Activated CD8-positive, alpha-beta memory T cell treated with anti-CD3 and anti-CD28 coated beads, Interleukin-2, amount 50 U/mL, for 24 hours (primary cell): ENCODE measurements around the gene PKP4.
"Not testable (repeated sequence)": the region's sequence is repeated elsewhere in the genome, so short reads cannot be mapped to it uniquely, and the experiment has no call there.

ENCODE experiments used
- DNase-seq: peaks from one replicate; pipeline ENCODE4 v3.0.0-alpha.2; 2020; ENCODE audit errors: extremely low read depth

The PKP4 gene, protein sequence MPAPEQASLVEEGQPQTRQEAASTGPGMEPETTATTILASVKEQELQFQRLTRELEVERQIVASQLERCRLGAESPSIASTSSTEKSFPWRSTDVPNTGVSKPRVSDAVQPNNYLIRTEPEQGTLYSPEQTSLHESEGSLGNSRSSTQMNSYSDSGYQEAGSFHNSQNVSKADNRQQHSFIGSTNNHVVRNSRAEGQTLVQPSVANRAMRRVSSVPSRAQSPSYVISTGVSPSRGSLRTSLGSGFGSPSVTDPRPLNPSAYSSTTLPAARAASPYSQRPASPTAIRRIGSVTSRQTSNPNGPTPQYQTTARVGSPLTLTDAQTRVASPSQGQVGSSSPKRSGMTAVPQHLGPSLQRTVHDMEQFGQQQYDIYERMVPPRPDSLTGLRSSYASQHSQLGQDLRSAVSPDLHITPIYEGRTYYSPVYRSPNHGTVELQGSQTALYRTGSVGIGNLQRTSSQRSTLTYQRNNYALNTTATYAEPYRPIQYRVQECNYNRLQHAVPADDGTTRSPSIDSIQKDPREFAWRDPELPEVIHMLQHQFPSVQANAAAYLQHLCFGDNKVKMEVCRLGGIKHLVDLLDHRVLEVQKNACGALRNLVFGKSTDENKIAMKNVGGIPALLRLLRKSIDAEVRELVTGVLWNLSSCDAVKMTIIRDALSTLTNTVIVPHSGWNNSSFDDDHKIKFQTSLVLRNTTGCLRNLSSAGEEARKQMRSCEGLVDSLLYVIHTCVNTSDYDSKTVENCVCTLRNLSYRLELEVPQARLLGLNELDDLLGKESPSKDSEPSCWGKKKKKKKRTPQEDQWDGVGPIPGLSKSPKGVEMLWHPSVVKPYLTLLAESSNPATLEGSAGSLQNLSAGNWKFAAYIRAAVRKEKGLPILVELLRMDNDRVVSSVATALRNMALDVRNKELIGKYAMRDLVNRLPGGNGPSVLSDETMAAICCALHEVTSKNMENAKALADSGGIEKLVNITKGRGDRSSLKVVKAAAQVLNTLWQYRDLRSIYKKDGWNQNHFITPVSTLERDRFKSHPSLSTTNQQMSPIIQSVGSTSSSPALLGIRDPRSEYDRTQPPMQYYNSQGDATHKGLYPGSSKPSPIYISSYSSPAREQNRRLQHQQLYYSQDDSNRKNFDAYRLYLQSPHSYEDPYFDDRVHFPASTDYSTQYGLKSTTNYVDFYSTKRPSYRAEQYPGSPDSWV

DNA sequence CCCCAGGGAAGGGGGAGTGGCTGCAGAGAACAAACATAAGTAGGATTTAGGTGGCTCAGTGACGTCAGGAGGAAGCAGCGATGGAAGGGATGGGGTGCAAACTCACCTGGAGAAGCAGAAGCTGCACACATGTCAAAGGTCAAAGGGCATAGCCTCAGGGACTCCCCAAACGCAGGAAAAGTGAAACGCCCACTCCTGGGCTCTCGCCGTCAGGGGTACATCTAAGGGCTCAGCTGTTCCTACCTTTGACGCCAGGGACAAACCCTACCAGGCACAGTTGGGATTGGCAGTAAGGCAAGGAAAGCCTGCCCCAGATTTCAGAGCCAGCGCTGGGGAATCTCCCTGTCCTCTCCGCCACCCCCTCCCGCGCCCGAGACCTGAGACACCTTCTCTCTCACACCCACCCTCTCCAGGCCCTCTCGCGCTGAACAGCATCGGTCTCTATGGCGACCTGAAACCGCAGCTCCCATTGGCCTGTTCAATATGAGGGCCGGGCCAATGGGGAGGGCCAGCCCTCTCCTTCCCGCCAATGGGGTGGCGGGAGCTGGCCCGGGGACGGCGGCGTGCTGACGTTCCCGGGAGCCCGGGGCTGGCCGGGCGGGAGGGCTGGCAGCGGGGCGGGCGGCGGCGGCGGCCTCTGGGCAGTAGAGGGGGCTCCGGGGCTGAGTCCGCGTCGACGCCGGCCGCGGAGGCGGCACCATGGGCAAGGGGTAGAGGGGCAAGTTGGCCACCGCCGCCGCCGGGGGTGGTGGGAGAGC is at the start of gene PKP4, which contains the start of gene CCDC148:
TSS of gene PKP4 (plus strand) at position 644 of the 758 bp plus-strand sequence. CDS start 76,233 bp downstream, outside the sequence.
TSS of gene CCDC148 (minus strand) at position 445 of the 758 bp plus-strand sequence. CDS start at position 131, 314 bp downstream.
- peak; percentile 73 for DNase-seq

DNA sequence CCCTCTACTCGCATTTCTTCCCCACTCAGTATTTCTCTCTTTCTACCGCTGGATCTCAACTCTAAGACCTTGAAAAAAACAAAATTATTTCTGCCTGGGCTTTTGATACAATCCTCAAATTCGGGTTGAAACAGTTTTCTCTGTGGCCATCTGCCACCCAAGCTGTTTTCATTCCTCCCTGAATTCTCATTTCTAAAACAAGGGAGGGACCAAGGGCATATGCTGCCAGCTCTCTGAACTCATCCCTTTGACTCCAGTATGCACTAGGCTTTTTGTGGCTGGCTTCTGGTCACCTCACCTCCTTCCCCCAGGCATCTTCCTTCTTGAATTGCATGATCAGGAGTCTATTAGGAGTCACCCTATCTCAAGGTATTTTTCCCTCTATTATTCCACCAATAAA is 49.7 kb upstream of the PKP4 start:
- DNase-seq = no peak

DNA sequence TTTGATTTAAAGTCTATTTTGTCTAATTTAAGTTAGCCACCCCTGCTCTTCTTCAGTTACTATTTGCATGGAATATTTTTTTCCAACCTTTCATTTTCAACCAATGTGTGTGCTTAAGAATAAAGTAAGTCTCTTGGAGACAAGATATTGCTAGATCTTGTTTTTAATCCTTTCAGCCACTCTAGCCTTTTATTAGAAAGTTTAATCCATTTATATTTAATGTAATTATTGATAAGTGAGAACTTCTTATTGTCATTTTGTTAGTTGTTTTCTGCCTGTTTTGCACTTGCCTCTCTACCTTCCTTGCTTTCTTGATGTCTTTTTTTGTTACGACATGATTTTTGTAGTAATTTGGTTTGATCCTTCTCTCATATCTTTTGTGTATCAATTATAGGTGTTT is 46.6 kb upstream of the PKP4 start:
- no peak for DNase-seq

DNA sequence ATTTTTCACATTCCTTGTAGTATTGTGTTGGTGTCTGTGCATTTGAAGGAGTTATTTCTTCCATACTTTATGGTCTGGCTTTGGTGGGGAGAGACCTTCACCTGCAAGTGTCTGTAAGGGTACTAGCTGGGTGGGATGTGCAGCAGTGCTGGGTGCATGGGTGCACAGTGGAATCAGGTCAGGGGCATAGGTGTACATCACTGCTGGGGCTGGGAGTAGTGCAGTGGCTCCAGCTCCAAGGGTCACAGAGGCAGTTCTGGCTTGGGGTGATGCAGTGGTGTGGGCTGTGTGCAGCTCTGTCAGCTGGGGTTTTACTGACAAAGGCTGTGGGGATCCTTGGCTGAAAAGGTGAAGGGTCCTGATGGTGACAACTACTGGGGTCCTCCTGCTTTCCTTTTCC is 45.0 kb upstream of the PKP4 start:
- no peak for DNase-seq

DNA sequence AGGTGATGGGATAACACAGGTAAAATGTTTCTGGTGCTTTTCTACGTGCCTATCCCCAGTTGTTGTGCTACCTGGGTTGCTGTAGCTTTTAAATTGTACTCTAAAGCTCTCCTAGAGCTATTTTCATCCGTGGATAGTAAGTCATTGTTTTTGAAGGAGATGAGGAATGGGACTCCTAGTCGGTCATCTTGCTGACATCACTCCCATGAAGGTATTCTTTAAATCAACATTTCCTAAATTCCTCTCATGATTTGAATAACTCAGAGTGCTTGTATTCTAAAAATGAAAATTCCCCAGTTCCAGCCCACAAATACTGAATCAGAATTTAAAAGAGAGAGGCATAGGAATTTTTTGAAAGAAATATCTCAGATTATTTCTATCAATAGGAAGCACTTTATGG is 44.5 kb upstream of the PKP4 start:
- no peak for DNase-seq

DNA sequence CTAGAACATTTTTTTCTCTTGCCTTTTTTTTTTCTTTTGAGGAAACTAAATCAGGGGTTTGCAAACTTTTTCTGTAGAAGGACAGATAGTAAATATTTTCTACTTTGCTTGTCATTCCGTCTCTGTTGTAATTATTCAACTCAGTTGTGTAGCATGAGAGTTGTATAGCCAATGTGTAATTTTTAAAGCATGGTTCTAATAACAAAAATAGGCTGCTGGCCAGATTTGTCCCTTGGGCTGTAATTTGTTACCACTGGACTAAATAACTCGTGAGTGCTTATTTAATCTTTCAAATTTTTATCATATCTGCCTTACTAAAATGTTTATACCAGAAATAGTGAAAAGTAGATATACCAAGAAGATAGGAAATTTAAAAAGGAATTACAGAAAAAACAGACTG is 43.2 kb upstream of the PKP4 start:
- no peak for DNase-seq

DNA sequence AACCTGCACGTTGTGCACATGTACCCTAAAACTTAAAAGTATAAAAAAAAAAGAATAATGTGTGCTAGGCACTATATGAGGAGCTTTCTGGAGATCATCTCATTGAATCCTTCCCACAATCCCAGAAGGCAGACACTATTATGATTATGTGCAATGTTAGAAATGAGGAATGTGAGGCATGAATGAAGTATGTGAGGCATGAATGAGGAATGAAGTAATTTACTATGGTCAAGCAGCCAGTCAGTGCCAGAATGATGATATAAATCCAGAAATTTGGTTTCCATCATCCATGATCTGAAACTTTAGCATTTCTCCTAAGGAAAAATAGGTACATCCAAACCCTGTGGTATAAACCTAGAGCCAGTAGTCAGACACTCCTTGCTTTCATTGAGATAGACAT is 42.2 kb upstream of the PKP4 start:
- no peak for DNase-seq

DNA sequence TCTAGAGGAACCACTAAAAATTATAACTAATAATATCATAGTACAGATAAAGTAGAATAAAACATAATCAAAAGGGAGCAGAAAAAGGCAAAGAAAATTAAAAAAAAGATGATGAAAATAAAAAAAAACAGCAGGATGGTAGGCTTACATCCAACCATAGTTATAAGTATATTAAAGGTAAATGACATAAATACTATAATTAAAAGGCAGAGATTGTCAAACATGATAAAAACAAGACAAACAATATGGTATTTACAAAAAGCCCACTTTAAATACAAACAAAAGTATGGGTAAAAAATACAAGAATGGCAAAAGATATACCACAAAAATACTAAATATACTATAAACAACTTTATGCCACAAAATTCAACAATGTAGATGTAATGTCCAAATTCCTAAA is 24.6 kb upstream of the PKP4 start:
- DNase-seq = no peak

DNA sequence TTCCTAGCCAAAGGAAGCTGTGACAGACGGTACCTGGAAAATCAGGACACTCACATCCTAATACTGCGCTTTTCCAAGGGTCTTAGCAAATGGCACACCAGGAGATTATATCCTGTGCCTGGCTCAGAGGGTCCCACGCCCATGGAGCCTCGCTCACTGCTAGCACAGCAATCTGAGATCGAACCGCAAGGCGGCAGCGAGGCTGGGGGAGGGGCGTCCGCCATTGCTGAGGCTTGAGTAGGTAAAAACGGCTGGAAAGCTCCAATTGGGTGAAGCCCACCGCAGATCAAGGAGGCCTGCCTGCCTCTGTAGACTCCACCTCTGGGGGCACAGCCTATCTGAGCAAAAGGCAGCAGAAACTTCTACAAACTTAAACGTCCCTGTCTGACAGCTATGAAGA is 23.0 kb upstream of the PKP4 start:
- not testable (repeated sequence) for DNase-seq

DNA sequence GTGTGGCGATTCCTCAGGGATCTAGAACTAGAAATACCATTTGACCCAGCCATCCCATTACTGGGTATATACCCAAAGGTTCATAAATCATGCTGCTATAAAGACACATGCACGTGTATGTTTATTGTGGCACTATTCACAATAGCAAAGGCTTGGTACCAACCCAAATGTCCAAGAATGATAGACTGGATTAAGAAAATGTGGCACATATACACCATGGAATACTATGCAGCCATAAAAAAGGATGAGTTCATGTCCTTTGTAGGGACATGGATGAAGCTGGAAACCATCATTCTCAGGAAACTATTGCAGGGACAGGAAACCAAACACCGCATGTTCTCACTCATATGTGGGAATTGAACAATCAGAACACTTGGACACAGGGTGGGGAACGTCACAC is 17.7 kb upstream of the PKP4 start:
- DNase-seq = not testable (repeated sequence)

DNA sequence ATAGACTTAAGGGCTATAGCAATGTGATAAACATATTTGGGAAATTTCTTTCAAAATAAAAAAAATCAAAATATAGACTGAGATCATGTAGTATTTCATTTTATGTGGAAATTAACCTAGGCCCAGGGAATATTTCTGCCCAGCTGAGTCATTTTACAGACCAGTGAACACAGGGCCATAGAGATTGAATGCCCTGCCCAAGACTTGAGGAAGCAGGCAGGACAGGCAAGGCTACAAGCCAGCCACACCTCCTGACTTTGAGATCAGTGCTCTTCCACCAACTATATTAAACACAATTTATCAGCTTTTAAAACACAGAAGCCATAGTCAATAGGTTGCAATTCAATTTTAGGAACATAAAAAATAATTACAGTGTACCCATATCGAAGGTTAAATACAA is 13.1 kb upstream of the PKP4 start:
- no peak for DNase-seq

DNA sequence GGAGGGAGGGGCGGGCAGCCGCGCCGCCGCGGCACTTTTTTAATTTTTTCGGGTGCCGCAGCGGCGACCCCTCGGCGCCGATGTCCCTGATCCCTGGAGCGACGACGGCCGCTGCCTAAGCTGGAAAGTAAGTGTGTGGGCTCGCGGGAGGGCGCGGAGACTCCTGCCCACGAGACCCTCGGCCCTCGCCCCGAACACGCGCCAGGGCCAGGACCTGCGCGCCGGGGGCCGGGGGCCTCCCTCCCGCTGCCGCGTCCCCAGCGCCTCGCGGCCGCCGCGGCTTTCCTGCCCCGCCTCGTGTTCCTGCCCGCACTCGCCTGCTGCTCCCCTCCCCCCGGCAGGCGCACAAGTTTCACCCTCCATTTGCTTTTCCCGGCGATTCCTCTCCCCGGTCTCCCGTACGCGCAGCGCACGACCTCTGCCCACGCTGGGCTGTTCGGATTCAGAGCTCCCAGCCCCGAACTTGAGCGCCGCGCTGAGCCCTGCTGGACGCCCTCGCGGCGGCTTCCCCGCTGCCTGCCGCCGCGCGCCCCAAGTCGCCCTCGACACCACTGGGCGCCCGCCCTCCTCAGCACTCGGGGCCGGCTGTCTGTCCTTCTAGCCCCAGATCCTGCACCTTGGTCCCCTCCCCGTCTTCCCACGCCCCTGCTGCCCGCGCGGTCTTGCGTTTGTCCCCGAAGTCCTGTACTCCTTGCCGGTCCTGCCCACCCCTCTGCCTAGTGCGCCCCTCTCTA is 507 bp downstream of the PKP4 start:
- peak; percentile 9 for DNase-seq

DNA sequence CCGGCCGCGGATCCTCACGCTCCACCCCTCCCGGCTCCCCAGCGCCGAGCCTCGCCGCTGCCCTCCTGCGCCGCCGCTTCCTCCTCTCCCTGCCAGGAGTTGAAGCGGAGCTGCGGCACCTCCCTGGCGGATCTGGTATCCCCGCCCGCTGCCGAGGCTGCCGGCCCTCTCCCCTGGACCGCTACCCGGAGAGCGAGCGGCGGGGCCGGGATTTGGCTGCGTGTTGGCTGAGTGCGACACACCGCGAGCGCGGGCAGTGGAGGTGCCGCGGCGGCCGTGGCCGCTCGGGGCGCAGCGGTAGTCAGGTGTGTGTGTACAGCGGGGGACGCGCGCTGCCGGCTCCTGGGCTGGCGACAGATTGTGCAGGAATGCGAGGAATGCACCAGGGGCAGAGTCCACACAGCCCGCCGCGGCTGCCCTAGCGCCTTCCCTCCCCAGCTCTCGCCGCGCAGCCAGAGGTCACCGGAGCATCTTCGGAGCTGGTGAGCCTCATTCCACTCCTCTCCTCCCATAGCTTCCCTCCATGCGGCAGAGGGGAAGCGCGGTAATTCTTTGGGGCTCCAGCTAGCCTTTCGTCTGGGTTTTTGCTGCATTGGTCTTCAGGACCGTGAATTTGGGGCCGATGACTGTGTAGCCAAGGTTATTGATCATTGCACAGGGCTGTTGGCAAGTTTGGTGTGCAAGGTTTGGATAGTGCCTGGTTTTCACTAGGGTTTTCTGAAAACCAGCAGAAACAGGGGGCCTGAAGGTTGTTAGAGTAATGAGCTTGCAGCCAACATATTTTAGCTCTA is 1.3 kb downstream of the PKP4 start:
- no peak for DNase-seq

DNA sequence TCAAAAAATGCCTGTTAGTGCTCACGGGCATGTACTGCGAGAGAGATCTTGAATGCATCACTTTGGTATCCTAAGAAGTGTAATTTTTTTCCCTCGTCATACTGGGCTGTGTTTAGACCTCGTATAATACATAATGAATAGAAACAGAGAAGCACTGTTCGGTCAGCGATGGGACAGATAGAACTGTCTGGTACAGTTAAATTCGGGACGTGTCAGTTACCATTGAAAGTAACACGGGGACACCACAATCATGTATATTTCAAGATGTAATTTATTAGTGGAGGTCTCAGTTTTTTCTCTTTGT is 1.8 kb downstream of the PKP4 start:
- DNase-seq = no peak

DNA sequence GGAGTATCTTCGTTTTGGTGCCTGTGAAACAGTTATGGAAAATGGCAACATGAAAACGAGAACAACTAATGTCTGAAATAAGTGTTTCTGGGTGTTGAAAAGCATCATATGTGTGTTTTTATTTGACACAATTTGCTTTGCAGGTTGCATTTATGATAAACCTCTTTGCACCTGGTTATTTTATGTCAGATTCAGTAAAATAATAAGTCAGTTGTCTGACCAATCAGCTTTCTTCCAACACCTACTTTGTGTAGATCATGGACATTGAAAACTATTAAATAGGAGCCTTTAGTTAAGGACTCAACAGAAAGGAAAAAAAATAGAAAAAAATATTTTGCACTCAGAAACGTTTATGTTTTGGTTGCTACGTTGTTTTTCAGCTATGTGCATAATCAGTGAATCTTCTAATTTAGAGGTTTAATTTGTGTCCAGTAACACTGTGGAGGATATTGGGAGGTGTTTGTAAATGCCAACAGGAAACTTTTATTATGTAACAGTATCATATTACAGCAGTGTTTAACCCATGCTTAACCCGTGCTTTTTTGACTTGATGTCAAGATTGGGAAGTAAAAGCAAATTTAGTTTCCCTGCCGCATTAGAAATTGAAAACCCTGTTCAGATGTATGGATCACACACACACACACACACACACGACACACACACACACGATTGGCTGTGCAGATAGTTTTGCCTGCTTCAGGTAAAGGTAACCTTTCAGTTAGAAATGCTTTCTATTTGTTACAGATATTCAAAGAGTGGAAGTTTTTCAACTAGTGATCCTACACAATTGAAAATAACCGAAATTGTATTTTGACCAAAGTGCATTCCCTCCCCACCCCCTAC is 2.6 kb downstream of the PKP4 start:
- no peak for DNase-seq

DNA sequence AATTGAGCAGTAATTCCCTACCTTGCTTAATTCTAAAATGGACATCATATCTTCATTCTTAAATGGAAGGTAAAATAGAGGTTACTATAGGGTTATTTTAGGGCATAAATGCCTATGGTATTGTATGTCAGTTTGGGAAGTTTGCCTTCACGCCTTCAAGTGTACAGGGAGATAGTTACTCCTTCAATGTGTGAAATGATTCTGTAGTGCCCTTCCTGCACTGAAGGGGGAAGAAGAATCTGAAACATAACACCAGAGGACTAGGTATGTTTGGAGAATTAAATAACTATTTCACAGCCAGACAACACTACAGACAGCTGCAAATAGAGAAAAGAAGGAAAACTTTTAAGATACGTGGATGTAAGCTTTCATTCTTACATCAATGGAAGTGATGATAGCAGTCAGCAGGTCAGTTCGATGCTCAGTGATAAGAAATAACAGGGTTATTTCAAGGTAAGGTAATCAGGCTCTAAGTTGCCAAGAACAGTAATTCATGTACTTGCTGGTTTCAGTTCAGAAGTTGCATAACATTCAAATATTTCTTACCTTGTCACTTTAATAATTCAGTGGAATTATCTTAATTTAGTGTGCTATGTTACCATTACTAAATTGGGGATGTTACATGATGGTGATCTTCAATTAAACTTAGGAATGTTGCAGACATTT is 4.0 kb downstream of the PKP4 start:
- DNase-seq = no peak

DNA sequence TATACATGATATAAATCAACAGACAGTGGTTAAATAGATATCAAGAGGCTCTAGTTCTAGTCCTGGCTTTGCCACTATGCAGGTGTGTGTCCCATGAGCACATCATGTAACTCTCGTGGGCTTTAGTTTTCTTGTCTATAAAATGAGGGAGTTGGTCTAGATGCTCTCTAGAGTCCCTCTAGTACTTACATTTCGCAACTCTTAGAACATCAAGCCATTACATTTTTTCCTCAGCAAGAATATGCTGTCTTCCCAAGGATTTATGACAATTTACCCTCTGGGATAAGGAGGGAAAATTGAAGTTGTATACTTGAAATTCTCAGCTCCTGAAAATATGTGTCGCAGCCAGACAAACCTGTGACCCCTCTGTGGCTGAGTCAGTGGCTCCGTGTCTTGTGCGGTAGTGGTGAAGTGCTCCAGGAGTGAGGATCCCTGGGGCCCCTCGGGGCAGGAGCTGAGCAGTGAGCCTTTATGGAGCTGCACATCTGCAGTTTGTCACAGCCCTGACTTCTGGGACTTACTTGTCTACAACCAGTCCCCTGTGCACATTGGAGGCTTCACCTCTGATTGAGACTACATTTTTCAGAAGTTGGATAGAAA is 6.8 kb downstream of the PKP4 start:
- DNase-seq = no peak
